HEK293 (cell line): Measurements from ENCODE around the gene KIF17.

Experiments used
- CTCF ChIA-PET: fragments of 350-600 bp; formaldehyde crosslinking; extraction: SDS; loops from one replicate; lab custom pipeline; 2021; ENCODE audit warnings: antibody characterized with exemption; lab: Yijun Ruan, JAX
- POLR2A ChIA-PET: fragments of 300-600 bp; formaldehyde crosslinking; extraction: SDS; loops from one replicate; lab custom pipeline; 2020; ENCODE audit warnings: antibody characterized with exemption, inconsistent platforms; lab: Yijun Ruan, JAX
- H3K27ac ChIP-seq: fragments of 200-500 bp; sonication (Bioruptor generic); 2 replicates; pipeline ENCODE4 v1.5.1; 2014; ENCODE audit warnings: low read depth, low read length, control low read depth, inconsistent platforms; ENCODE audit errors: extremely low read depth
- H3K36me3 ChIP-seq, 2 experiments: fragments of 200-500 bp in 1 of 2; sonication (Bioruptor generic) in 1 of 2; 1 replicate in 1 of 2; 2 replicates in 1 of 2; pipeline ENCODE4 v1.5.1; 2014 to 2017; ENCODE audit warnings: inconsistent platforms in 2 of 2, low read length in 2 of 2; ENCODE audit not compliant: control insufficient read depth in 2 of 2, insufficient read depth in 1 of 2
- H3K4me1 ChIP-seq: fragments of 200-500 bp; sonication (Bioruptor generic); 2 replicates; pipeline ENCODE4 v1.5.1; 2014; ENCODE audit warnings: mild to moderate bottlenecking, low read length, inconsistent platforms; ENCODE audit not compliant: control insufficient read depth, insufficient read depth
- H3K4me3 ChIP-seq: 2 replicates; pipeline ENCODE4 v1.5.1; 2011; ENCODE audit warnings: low read depth, mild to moderate bottlenecking, control low read depth, low read length, moderate library complexity
- H3K9me3 ChIP-seq: fragments of 200-500 bp; sonication (Bioruptor generic); 2 replicates; pipeline ENCODE4 v1.5.1; 2014; ENCODE audit warnings: low read depth, low read length, inconsistent platforms; ENCODE audit not compliant: control insufficient read depth, insufficient read depth
- AEBP2 ChIP-seq: fragments of 450-650 bp; formaldehyde crosslinking; IDR thresholded peaks from 2 replicates; pipeline ENCODE4 v1.5.1; 2016; ENCODE audit warnings: missing biosample characterization, missing genetic modification characterization, borderline replicate concordance
- GLI2 ChIP-seq: fragments of 450-650 bp; formaldehyde crosslinking; IDR thresholded peaks from 2 replicates; pipeline ENCODE4; 2017; ENCODE audit warnings: missing biosample characterization, missing genetic modification characterization, low read depth, borderline replicate concordance
- IKZF3 ChIP-seq: fragments of 450-650 bp; IDR thresholded peaks from 2 replicates; pipeline ENCODE4 v1.5.0; 2018; ENCODE audit warnings: missing biosample characterization, mild to moderate bottlenecking, missing genetic modification characterization, moderate library complexity
- ZBTB48 ChIP-seq: fragments of 450-650 bp; formaldehyde crosslinking; IDR thresholded peaks from 2 replicates; pipeline ENCODE4 v1.5.1; 2016; ENCODE audit warnings: missing biosample characterization, missing genetic modification characterization
- ZBTB49 ChIP-seq: fragments of 450-650 bp; formaldehyde crosslinking; IDR thresholded peaks from 2 replicates; pipeline ENCODE4 v1.5.1; 2016; ENCODE audit warnings: missing biosample characterization, missing genetic modification characterization, low read depth
- ZBTB7A ChIP-seq: fragments of 450-650 bp; formaldehyde crosslinking; IDR thresholded peaks from 2 replicates; pipeline ENCODE4 v1.5.1; 2016; ENCODE audit warnings: low read depth, missing biosample characterization, missing genetic modification characterization
- ZFP41 ChIP-seq: fragments of 450-650 bp; formaldehyde crosslinking; IDR thresholded peaks from 2 replicates; pipeline ENCODE4 v1.5.1; 2016; ENCODE audit warnings: missing biosample characterization, missing genetic modification characterization, borderline replicate concordance
- ZIC2 ChIP-seq: fragments of 450-650 bp; formaldehyde crosslinking; IDR thresholded peaks from 2 replicates; pipeline ENCODE4 v1.5.1; 2016; ENCODE audit warnings: missing biosample characterization, missing genetic modification characterization
- ZNF248 ChIP-seq: fragments of 450-650 bp; formaldehyde crosslinking; IDR thresholded peaks from 2 replicates; pipeline ENCODE4 v1.5.1; 2017; ENCODE audit warnings: missing biosample characterization, missing genetic modification characterization
- ZNF280D ChIP-seq: fragments of 450-650 bp; formaldehyde crosslinking; IDR thresholded peaks from 2 replicates; pipeline ENCODE4 v1.5.1; 2016; ENCODE audit warnings: missing biosample characterization, missing genetic modification characterization
- ZNF354C ChIP-seq: fragments of 450-650 bp; formaldehyde crosslinking; IDR thresholded peaks from 2 replicates; pipeline ENCODE4 v1.5.1; 2016; ENCODE audit warnings: missing biosample characterization, missing genetic modification characterization, low read depth, borderline replicate concordance
- ZNF558 ChIP-seq: fragments of 450-650 bp; formaldehyde crosslinking; IDR thresholded peaks from 2 replicates; pipeline ENCODE4 v1.5.1; 2016; ENCODE audit warnings: missing biosample characterization, missing genetic modification characterization
- ZNF621 ChIP-seq: fragments of 450-650 bp; formaldehyde crosslinking; IDR thresholded peaks from 2 replicates; pipeline ENCODE4 v1.5.1; 2017; ENCODE audit warnings: missing biosample characterization, missing genetic modification characterization
- ZNF658 ChIP-seq: fragments of 450-650 bp; formaldehyde crosslinking; IDR thresholded peaks from 2 replicates; pipeline ENCODE4; 2016; ENCODE audit warnings: missing biosample characterization, missing genetic modification characterization
- ZNF792 ChIP-seq: fragments of 450-650 bp; formaldehyde crosslinking; IDR thresholded peaks from 2 replicates; pipeline ENCODE4 v1.5.1; 2016; ENCODE audit warnings: missing biosample characterization, missing genetic modification characterization
- ZNF843 ChIP-seq: fragments of 450-650 bp; formaldehyde crosslinking; IDR thresholded peaks from 2 replicates; pipeline ENCODE4 v1.5.1; 2016; ENCODE audit warnings: missing biosample characterization, missing genetic modification characterization

The KIF17 gene

GRCh38 chr1:20712215-20712577, 5.6 kb downstream of the KIF17 start:
- H3K36me3 ChIP-seq, result peaks cover 0 to 4% of the 10 kb centered on the region in 2 experiments; a peak in 1 of 3 replicates
- H3K4me1 ChIP-seq, result no peaks in the 10 kb centered on the region
- CTCF ChIA-PET, result interaction anchor here (0.6 to 3.4 kb wide), 3 partner anchors 15 to 965 kb away, joined by 3 to 16 read pairs (median 4); no protein-coding TSS in a partner anchor
- H3K27ac ChIP-seq, result no peak overlapping the region
- H3K9me3 ChIP-seq, result no peaks in the 10 kb centered on the region
- TF ChIP-seq ZNF354C (tag by site-specific recombination), result no peak
- TF ChIP-seq IKZF3 (tag by site-specific recombination), result no peak
- no peak for TF ChIP-seq ZNF248 (tag by site-specific recombination)
- TF ChIP-seq ZNF658, result no peak
- TF ChIP-seq, all 188 proteins: peak for 0
- POLR2A ChIA-PET, result no interaction called here
- no peak overlapping the region for H3K4me3 ChIP-seq

- peak; percentile 67; the same call in 1 of the 2 replicates for TF ChIP-seq ZBTB48 (tag by site-specific recombination)
- TF ChIP-seq GLI2 (tag by site-specific recombination), result no peak
- ChIA-PET CTCF (interaction anchor here (0.5 to 3.4 kb wide), 5 partner anchors 14 to 965 kb away, joined by 3 to 16 read pairs (median 5); no protein-coding TSS in a partner anchor), POLR2A (no interaction called here)
- no peak overlapping the region for H3K27ac ChIP-seq
- no peak overlapping the region for H3K4me3 ChIP-seq
- no peaks in the 10 kb centered on the region for H3K9me3 ChIP-seq
- H3K36me3 ChIP-seq, result peaks cover 0 to 4% of the 10 kb centered on the region in 2 experiments; a peak in 1 of 3 replicates
- no peaks in the 10 kb centered on the region for H3K4me1 ChIP-seq
Observed at GRCh38 chr1:20711285-20712214, 6.3 kb downstream of the KIF17 start.

GRCh38 chr1:20710469-20711284, 7.1 kb downstream of the KIF17 start:
- POLR2A ChIA-PET, result no interaction called here
- CTCF ChIA-PET, result interaction anchor here (0.5 to 1.7 kb wide), 3 partner anchors 14 to 145 kb away, joined by 4 to 7 read pairs (median 5); no protein-coding TSS in a partner anchor
- H3K4me3 ChIP-seq, result no peak overlapping the region
- no peaks in the 10 kb centered on the region for H3K9me3 ChIP-seq
- H3K36me3 ChIP-seq, result peaks cover 0 to 4% of the 10 kb centered on the region in 2 experiments; a peak in 1 of 3 replicates
- no peaks in the 10 kb centered on the region for H3K4me1 ChIP-seq
- peak; percentile 83 for TF ChIP-seq ZIC2 (tag by site-specific recombination)
- TF ChIP-seq ZBTB49 (tag by site-specific recombination), result no peak
- no peak for TF ChIP-seq ZNF621 (tag by site-specific recombination)
- TF ChIP-seq, all 188 proteins: peak for 1
- H3K27ac ChIP-seq, result no peak overlapping the region

- CTCF ChIA-PET, result interaction anchor here (1.7 kb wide), 1 partner anchor 13 kb away, joined by 7 read pairs; no protein-coding TSS in a partner anchor
- no peaks in the 10 kb centered on the region for H3K4me1 ChIP-seq
- POLR2A ChIA-PET, result no interaction called here
- TF ChIP-seq AEBP2 (tag by site-specific recombination), result no peak
- no peak for TF ChIP-seq ZBTB7A
- TF ChIP-seq ZNF558 (tag by site-specific recombination), result no peak
- TF ChIP-seq ZNF792 (tag by site-specific recombination), result no peak
- no peak for TF ChIP-seq ZNF843 (tag by site-specific recombination)
- no peak for TF ChIP-seq ZFP41 (tag by site-specific recombination)
- no peak for TF ChIP-seq ZNF280D (tag by site-specific recombination)
Observed at GRCh38 chr1:20709868-20710267, 7.9 kb downstream of the KIF17 start.

More at GRCh38 chr1:20709868-20710267, 7.9 kb downstream of the KIF17 start:
- no peak overlapping the region for H3K4me3 ChIP-seq
- peaks cover 0 to 5% of the 10 kb centered on the region in 2 experiments; a peak in 1 of 3 replicates for H3K36me3 ChIP-seq
- H3K27ac ChIP-seq, result no peak overlapping the region
- no peaks in the 10 kb centered on the region for H3K9me3 ChIP-seq
